Natural killer cell (primary cell): ENCODE data around the gene MARVELD1. TPM values are rescaled to one million over a fixed set of nuclear protein-coding genes. Genes with fewer than 3 reads are reported as not detected.

Source experiments
- ATAC-seq, 3 donors: fragments of 150-1000 bp in 2 of 3; fragments of 200-7000 bp in 1 of 3; cut with Tn5 transposase; 1 replicate in 1 of 3; 2 replicates in 2 of 3; pipeline ENCODE4 v1.10.0; 2021; ENCODE audit warnings: mild to moderate bottlenecking in 2 of 3, moderate library complexity in 2 of 3
- DNase-seq, 2 donors: peaks; one replicate each; pipeline versions ENCODE4 v3.0.0 to v3.0.0-alpha.2; 2013 to 2021; ENCODE audit warnings: mixed read lengths in 1 of 2
- H3K27ac ChIP-seq: one replicate; pipeline ENCODE4 v1.5.1; 2013; ENCODE audit warnings: mild to moderate bottlenecking, low read length
- H3K27me3 ChIP-seq: one replicate; pipeline ENCODE4 v1.6.1; 2013; ENCODE audit warnings: low read length; ENCODE audit not compliant: control insufficient read depth, insufficient read depth
- H3K36me3 ChIP-seq: one replicate; pipeline ENCODE4 v1.6.1; 2013; ENCODE audit warnings: low read length; ENCODE audit not compliant: control insufficient read depth, insufficient read depth
- H3K4me1 ChIP-seq: one replicate; pipeline ENCODE4 v1.6.1; 2013; ENCODE audit warnings: low read length; ENCODE audit not compliant: control insufficient read depth, insufficient read depth
- H3K4me3 ChIP-seq: one replicate; pipeline ENCODE4 v1.5.1; 2013; ENCODE audit warnings: low read length
- H3K9me3 ChIP-seq: one replicate; pipeline ENCODE4 v1.6.1; 2013; ENCODE audit warnings: low read length; ENCODE audit not compliant: control insufficient read depth, insufficient read depth
- H3K27ac Mint-ChIP-seq, 2 donors: one replicate each; pipeline ENCODE4 v1.8.0; 2022; ENCODE audit warnings: mild to moderate bottlenecking in 2 of 2, mixed read lengths in 2 of 2, moderate library complexity in 1 of 2
- H3K27me3 Mint-ChIP-seq, 2 donors: one replicate each; pipeline ENCODE4 v1.8.0; 2022; ENCODE audit warnings: low read depth in 2 of 2, mixed read lengths in 2 of 2
- H3K36me3 Mint-ChIP-seq: one replicate; pipeline ENCODE4 v1.8.0; 2022; ENCODE audit warnings: mixed read lengths
- H3K4me1 Mint-ChIP-seq, 2 donors: one replicate each; pipeline ENCODE4 v1.8.0; 2022; ENCODE audit warnings: mixed read lengths in 2 of 2
- H3K4me3 Mint-ChIP-seq: one replicate; pipeline ENCODE4 v1.8.0; 2022; ENCODE audit warnings: mild to moderate bottlenecking, moderate library complexity, mixed read lengths
- H3K9me3 Mint-ChIP-seq, 2 donors: one replicate each; pipeline ENCODE4 v1.8.0; 2022; ENCODE audit warnings: mixed read lengths in 2 of 2
- WGBS: methylation state at CpG from one replicate; pipeline ENCODE4 v1.1.7; 2013; ENCODE audit warnings: missing lambda C conversion rate; ENCODE audit not compliant: insufficient coverage; 5-methylcytosine and 5-hydroxymethylcytosine counted together
- intact Hi-C: fragments of 100-400 bp; cut with micrococcal nuclease; formaldehyde crosslinking; loops from one replicate; pipeline ENCODE4 v1.14.2; 2022
- total RNA-seq, 4 donors: library from RNA; stranded (reverse); fragments of 120-200 nt in 1 of 4; gene quantifications; one replicate each; pipeline versions ENCODE4 v1.2.3 to v1.2.4, GENCODE V29; 2013 to 2022
- TF ChIP-seq, protein P1 (sequence below): fragments of 200-600 bp; IDR thresholded peaks from one replicate; pipeline ENCODE4 v1.8.0; 2022; ENCODE audit warnings: antibody characterized with exemption

The MARVELD1 gene
- total RNA-seq: under 1 TPM; 0.40 to 0.84 (median 0.40) TPM
- total RNA-seq (2013): 1.3 TPM

DNA sequence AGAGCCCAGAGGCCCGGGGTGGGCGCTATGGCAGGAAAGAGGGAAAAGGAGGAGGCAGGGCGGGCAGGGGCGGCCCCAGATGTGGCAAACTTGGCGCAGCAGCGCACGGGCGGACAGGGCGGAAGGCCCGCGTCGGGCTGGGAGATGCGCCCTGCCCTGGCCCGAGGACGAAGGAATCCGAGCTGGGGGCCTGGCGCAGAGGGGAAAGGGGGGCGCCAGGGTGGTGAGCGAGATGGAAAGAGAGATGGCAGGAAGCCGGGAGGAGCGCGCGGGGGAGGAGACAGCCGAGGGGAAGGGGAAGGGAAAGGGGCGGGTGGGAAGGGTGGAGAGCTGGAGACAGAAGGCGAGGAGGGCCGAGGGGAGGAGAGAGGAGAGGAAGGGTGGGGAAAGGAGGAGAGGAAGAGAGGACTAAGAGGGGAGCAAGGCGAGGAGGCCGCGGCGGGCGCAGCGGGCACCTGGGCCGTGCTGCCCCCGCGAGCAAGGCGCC, at the start of gene MARVELD1:
TSS of gene MARVELD1 (plus strand) at position 392 of the 487 bp plus-strand sequence. CDS start 147 bp downstream, outside the sequence.
- Histone ChIP-seq H3K36me3 (no peaks in the 10 kb centered on the region), H3K4me1 (peaks cover 16% of the 10 kb centered on the region), H3K27ac (no peak within 1 kb of the TSS), H3K9me3 (no peaks in the 10 kb centered on the region), H3K27me3 (peaks cover 3% of the 10 kb centered on the region), H3K4me3 (peak within 1 kb of the TSS; percentile 39)
- no peaks in the 10 kb centered on the region for H3K9me3 Mint-ChIP-seq
- WGBS: 8% methylated on average over 37 of the region's 37 CpGs
- no peak for ATAC-seq
- H3K4me1 Mint-ChIP-seq: peaks cover 15 to 34% of the 10 kb centered on the region in 2 donors
- TF ChIP-seq, protein P1, sequence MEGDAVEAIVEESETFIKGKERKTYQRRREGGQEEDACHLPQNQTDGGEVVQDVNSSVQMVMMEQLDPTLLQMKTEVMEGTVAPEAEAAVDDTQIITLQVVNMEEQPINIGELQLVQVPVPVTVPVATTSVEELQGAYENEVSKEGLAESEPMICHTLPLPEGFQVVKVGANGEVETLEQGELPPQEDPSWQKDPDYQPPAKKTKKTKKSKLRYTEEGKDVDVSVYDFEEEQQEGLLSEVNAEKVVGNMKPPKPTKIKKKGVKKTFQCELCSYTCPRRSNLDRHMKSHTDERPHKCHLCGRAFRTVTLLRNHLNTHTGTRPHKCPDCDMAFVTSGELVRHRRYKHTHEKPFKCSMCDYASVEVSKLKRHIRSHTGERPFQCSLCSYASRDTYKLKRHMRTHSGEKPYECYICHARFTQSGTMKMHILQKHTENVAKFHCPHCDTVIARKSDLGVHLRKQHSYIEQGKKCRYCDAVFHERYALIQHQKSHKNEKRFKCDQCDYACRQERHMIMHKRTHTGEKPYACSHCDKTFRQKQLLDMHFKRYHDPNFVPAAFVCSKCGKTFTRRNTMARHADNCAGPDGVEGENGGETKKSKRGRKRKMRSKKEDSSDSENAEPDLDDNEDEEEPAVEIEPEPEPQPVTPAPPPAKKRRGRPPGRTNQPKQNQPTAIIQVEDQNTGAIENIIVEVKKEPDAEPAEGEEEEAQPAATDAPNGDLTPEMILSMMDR: no peak
- intact Hi-C loops: no loop called here
- peak within 1 kb of the TSS; percentile 6 to 70 for H3K27ac Mint-ChIP-seq
- peak within 1 kb of the TSS; percentile 97 for H3K4me3 Mint-ChIP-seq
- peaks cover 30 to 43% of the 10 kb centered on the region in 2 donors for H3K27me3 Mint-ChIP-seq
- DNase-seq: no peak
- no peaks in the 10 kb centered on the region for H3K36me3 Mint-ChIP-seq

DNA sequence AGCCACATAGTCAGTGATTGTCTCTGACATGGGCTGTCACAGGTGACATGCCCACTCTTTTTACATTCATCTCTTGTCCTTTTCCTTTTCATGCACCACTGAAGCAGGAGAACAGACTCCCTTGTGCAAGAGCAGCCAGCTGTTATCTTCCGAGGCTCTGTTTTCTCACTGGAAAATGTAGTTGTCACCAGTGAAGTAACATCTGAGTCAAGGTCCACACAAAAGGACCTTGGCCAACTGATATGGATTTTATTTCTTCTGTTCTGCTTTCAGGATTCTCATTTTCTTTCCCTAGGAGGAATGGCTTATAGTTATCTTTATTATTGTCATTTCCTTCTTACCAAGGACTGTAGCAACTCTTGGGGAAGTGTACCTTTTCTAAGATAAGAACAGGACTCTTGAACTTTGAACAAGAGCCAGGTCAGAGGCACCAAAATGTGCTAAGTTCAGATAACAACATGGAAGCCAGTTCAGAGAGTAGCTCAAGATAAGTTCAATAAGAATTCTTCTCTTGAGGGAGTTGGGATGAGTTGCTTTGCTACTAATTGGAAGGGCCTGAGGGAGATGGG, 49.2 kb upstream of the MARVELD1 start:
- no peaks in the 10 kb centered on the region for H3K9me3 ChIP-seq
- DNase-seq: no peak
- ATAC-seq: no peak
- H3K4me1 Mint-ChIP-seq: peaks cover 15 to 18% of the 10 kb centered on the region in 2 donors
- H3K4me1 ChIP-seq: no peaks in the 10 kb centered on the region
- no peak overlapping the region for H3K4me3 ChIP-seq
- TF ChIP-seq, protein P1: no peak
- H3K27ac Mint-ChIP-seq: no peak overlapping the region
- no peaks in the 10 kb centered on the region for H3K27me3 Mint-ChIP-seq
- intact Hi-C loops: no loop called here
- 100% methylated on average over 1 of the region's 1 CpG for WGBS
- H3K9me3 Mint-ChIP-seq: no peaks in the 10 kb centered on the region
- no peaks in the 10 kb centered on the region for H3K27me3 ChIP-seq
- no peak overlapping the region for H3K4me3 Mint-ChIP-seq
- no peak overlapping the region for H3K27ac ChIP-seq
- peaks cover 34% of the 10 kb centered on the region for H3K36me3 ChIP-seq
- H3K36me3 Mint-ChIP-seq: peaks cover 20% of the 10 kb centered on the region

DNA sequence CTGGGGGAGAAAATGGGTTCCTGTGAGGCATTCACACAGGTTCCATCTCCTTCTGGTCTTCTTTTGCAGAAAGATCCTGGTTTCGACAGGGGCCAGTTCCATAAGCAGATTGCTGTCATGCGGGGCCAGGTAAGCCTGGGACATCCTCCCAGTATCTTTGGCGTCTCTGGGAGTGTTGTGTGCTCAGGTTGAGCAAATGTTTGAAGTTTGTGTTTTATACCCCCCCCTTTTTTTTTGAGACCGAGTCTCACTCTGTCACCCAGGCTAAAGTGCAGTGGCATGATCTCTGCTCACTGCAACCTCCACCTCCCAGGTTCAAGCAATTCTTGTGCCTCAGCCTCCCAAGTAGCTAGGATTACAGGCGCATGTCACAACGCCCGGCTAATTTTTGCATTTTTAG, 46.5 kb upstream of the MARVELD1 start:
- H3K4me3 Mint-ChIP-seq: no peak overlapping the region
- H3K36me3 ChIP-seq: peaks cover 32% of the 10 kb centered on the region
- intact Hi-C loops: no loop called here
- no peak overlapping the region for H3K27ac Mint-ChIP-seq
- H3K4me1 Mint-ChIP-seq: peaks cover 15 to 18% of the 10 kb centered on the region in 2 donors
- WGBS: 97% methylated on average over 7 of the region's 7 CpGs
- TF ChIP-seq, protein P1: no peak
- H3K36me3 Mint-ChIP-seq: peaks cover 20% of the 10 kb centered on the region
- H3K4me3 ChIP-seq: no peak overlapping the region
- no peaks in the 10 kb centered on the region for H3K27me3 Mint-ChIP-seq
- no peak for ATAC-seq
- H3K27ac ChIP-seq: no peak overlapping the region
- no peaks in the 10 kb centered on the region for H3K9me3 Mint-ChIP-seq
- DNase-seq: no peak
- H3K9me3 ChIP-seq: no peaks in the 10 kb centered on the region
- H3K4me1 ChIP-seq: no peaks in the 10 kb centered on the region
- no peaks in the 10 kb centered on the region for H3K27me3 ChIP-seq

DNA sequence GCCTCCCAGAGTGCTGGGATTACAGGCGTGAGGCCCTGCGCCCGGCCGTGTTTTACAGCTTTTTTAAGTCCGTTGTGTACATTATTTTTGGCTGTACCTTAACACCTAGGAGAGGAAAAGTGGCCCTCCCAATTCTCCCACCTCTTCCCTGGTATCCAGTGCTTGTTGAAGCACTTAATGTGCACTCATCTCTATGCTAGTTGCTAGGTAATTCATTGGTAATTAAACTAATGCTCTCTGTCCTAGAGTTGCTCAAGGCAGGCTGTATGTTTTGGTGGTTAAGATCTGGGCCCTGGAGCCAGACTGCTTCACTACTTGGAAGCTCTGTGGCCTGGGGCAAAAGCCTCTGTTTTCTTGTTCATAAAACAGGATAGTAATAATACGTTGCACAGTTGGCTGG, 46.1 kb upstream of the MARVELD1 start:
- no peaks in the 10 kb centered on the region for H3K27me3 Mint-ChIP-seq
- TF ChIP-seq, protein P1: no peak
- Histone ChIP-seq H3K27ac (no peak overlapping the region), H3K4me3 (no peak overlapping the region), H3K4me1 (no peaks in the 10 kb centered on the region), H3K36me3 (peaks cover 32% of the 10 kb centered on the region), H3K9me3 (no peaks in the 10 kb centered on the region), H3K27me3 (no peaks in the 10 kb centered on the region)
- ATAC-seq (no peak), DNase-seq (no peak)
- H3K4me3 Mint-ChIP-seq: no peak overlapping the region
- peaks cover 20% of the 10 kb centered on the region for H3K36me3 Mint-ChIP-seq
- peak overlapping the region in 1 of 2 donors; percentile 30 for H3K27ac Mint-ChIP-seq
- peaks cover 15 to 18% of the 10 kb centered on the region in 2 donors for H3K4me1 Mint-ChIP-seq
- intact Hi-C loops: no loop called here
- no peaks in the 10 kb centered on the region for H3K9me3 Mint-ChIP-seq
- WGBS: 97% methylated on average over 6 of the region's 6 CpGs
